ENCODE measurements around the gene TAPBP.
"Not testable (repeated sequence)": the region's sequence is repeated elsewhere in the genome, so short reads cannot be mapped to it uniquely, and the experiment has no call there.

Gene TAPBP

GRCh38 chr6:33313709-33314514 lies at the start of gene TAPBP:
TAPBP (minus strand) TSS chr6:33314078; CDS start chr6:33314041, 37 bp downstream.
- peak; percentile 75 to 78 for DNase-seq (ENCODE audit: low read depth in 2 of 2)

GRCh38 chr6:33363486-33363885 lies 49.6 kb upstream of the TAPBP start:
- DNase-seq (ENCODE audit: low read depth in 2 of 2): not testable (repeated sequence)

DNA sequence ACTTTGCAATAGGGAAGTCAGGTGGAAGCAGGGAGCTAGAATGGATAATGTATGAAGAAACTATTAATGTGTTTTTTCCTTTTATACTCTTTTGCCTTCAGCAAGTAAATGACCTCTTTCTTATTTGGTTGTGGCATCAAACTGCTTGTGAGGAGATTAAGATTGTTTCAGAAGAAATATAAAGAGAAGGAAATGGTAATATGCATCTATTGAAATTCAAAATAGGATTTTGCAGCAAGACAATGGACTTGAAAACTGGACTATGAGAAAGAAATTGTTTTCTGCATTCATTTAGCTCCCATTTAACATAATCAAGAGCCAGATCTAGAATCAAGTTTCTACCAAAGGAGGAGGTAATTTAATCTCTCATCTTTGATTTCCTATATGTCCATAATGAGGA lies 45.5 kb upstream of the TAPBP start:
- no peak for DNase-seq (ENCODE audit: low read depth in 2 of 2)

DNA sequence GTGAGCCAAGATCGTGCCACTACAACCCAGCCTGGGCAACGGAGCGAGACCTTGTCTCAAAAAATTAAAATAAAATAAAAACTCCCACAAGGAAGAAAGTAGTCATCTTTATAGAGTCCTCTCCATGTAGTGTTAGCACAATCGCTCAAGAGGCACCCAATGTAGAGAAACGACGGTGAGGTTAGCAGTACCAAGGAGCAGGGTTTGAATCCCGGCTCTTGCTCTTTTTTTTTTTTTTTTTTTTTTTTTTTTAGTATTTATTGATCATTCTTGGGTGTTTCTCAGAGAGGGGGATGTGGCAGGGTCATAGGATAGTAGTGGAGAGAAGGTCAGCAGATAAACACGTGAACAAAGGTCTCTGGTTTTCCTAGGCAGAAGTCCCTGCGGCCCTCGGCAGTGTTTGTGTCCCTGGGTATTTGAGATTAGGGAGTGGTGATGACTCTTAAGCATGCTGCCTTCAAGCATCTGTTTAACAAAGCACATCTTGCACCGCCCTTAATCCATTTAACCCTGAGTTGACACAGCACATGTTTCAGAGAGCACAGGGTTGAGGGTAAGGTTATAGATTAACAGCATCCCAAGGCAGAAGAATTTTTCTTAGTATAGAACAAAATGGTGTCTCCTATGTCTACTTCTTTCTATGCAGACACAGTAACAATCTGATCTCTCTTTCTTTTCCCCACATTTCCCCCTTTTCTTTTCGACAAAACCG lies 43.4 kb upstream of the TAPBP start:
- not testable (repeated sequence) for DNase-seq (ENCODE audit: low read depth in 2 of 2)

DNA sequence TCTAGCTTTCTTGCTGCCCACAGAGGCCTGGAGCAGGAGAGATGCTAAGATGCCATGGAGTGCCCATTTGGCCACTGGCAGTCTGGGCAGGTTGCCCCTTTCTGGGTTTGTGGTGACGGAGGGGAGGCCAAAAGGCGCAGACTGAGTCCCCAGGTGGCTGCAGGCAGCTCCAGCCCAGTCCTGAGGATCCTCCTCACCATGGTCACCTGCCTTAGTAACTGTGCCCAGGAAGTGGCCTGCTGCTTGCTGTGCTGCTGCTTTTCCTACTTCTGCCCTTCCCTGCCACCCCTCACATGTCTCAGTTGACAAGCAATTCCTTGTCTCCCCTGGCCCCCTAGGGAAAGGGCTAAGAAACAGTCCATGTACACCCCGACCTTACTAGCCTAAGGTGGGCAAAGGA lies 42.4 kb upstream of the TAPBP start:
- no peak for DNase-seq (ENCODE audit: low read depth in 2 of 2)

GRCh38 chr6:33355860-33356259 lies 42.0 kb upstream of the TAPBP start:
- DNase-seq (ENCODE audit: low read depth in 2 of 2): not testable (repeated sequence)

- DNase-seq (ENCODE audit: low read depth in 2 of 2): no peak
These were observed 33.9 kb upstream of the TAPBP start for GRCh38 chr6:33347816-33348215.

DNA sequence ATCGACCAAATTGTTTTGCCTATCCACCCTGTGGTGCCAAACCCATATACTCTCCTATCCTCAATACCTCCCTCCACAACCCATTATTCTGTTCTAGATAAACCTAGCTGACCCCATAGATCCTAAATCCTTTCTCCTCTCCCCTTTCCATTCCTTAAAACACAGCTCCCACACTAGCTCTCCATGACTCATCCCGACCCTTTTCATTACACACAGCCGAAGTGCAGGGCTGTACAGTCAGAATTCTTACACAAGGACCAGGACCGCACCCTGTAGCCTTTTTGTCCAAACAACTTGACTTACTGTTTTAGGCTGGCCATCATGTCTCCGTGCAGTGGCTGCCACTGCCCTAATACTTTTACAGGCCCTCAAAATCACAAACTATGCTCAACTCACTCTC lies 33.1 kb upstream of the TAPBP start:
- not testable (repeated sequence) for DNase-seq (ENCODE audit: low read depth in 2 of 2)

- DNase-seq (ENCODE audit: low read depth in 2 of 2): peak in 1 of 2 donors; percentile 38
These were observed 31.1 kb upstream of the TAPBP start for GRCh38 chr6:33344701-33345697.

GRCh38 chr6:33343953-33344611 lies 30.2 kb upstream of the TAPBP start:
- no peak for DNase-seq (ENCODE audit: low read depth in 2 of 2)

DNA sequence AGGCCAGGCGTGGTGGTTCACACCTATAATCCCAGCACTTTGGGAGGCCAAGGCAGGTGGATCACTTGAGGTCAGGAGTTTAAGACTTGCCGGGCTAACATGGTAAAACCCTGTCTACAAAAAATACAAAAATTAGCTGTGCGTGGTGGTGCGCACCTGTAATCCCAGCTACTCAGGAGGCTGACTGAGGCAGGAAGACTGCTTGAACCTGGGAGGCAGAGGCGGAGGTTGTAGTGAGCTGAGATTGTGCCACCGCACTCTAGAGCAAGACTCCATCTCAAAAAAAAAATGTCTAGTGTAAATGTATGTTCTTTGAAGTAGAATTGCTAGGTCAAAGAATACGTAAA lies 29.7 kb upstream of the TAPBP start:
- not testable (repeated sequence) for DNase-seq (ENCODE audit: low read depth in 2 of 2)

GRCh38 chr6:33339193-33339592 lies 25.3 kb upstream of the TAPBP start:
- no peak for DNase-seq (ENCODE audit: low read depth in 2 of 2)

DNA sequence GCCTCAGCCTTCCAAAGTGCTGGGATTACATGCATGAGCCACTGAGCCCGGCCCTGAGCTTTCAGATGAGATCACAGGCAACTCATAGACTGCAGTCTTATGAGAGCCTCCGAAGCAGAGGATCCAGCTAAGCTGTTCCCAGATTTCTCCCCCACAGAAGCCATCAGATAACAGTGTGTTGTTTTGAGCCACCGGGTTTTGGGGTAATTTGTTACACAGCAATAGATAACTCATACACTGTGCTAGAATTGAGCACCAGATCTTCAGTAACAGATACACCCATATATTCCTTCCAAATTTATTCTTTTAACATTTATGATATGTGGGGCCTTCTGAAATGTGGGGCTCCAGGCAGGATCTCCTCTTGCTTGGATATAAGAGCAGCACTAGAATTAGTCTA lies 22.6 kb upstream of the TAPBP start:
- no peak for DNase-seq (ENCODE audit: low read depth in 2 of 2)

GRCh38 chr6:33335916-33336315 lies 22.0 kb upstream of the TAPBP start:
- DNase-seq (ENCODE audit: low read depth in 2 of 2): no peak

GRCh38 chr6:33333666-33334065 lies 19.8 kb upstream of the TAPBP start:
- no peak for DNase-seq (ENCODE audit: low read depth in 2 of 2)

DNA sequence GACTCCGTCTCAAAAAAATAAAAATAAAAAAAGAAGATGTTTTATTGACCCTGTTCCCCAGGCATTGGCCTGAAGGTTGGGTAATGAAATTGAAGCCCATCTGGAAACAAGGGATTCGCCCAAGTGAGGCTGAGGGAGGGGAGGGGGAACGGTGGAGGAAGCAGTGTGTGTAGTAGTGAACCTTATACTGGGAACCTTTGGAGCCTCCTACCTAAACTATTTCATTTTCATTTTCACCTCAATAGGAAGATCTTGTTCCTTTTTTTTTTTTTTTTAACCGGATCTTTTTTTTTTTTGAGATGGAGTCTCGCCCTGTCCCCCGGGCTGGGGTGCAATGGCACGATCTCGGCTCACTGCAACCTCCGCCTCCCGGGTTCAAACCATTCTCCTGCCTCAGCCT lies 16.9 kb upstream of the TAPBP start:
- no peak for DNase-seq (ENCODE audit: low read depth in 2 of 2)

DNA sequence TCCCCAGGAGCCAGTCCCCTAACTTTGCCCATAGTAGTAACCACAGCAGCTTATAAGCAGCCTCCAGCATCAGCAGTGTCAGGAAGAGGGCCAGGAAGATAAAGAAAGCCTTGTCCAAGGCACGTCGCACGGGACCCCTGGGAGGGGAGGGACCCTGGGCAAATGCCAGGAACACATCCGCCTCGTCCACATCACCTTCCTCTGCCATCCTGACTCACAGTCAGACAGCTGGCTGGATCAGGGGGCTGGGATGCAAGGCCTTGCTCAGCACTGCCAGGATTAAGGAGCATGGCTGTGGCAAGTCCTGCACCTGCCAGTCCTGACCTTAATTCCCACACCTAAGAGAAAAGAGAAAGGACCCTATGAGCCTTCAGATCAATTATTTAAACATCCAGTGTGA lies 15.2 kb upstream of the TAPBP start:
- DNase-seq (ENCODE audit: low read depth in 2 of 2): no peak

- DNase-seq (ENCODE audit: low read depth in 2 of 2): no peak
These were observed 10.2 kb upstream of the TAPBP start for GRCh38 chr6:33324125-33324524.

DNA sequence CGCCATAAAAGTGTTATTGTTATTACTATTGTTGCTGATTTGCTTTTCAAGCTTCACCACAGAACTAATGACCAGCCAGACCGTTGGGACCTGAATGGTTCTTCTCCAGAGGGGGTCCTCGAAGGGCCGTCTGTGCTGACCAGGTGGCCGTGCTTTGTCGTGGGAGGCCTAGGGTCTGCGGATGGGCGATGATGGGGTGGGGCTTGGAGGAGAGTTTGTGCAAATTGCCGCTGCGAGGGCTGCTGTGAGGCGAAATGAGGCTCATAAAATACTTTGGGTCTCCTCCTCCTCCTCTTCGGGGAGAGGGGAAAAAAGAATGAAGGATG lies 9.7 kb upstream of the TAPBP start:
- DNase-seq (ENCODE audit: low read depth in 2 of 2): no peak

GRCh38 chr6:33321227-33321626 lies 7.3 kb upstream of the TAPBP start:
- DNase-seq (ENCODE audit: low read depth in 2 of 2): no peak

DNA sequence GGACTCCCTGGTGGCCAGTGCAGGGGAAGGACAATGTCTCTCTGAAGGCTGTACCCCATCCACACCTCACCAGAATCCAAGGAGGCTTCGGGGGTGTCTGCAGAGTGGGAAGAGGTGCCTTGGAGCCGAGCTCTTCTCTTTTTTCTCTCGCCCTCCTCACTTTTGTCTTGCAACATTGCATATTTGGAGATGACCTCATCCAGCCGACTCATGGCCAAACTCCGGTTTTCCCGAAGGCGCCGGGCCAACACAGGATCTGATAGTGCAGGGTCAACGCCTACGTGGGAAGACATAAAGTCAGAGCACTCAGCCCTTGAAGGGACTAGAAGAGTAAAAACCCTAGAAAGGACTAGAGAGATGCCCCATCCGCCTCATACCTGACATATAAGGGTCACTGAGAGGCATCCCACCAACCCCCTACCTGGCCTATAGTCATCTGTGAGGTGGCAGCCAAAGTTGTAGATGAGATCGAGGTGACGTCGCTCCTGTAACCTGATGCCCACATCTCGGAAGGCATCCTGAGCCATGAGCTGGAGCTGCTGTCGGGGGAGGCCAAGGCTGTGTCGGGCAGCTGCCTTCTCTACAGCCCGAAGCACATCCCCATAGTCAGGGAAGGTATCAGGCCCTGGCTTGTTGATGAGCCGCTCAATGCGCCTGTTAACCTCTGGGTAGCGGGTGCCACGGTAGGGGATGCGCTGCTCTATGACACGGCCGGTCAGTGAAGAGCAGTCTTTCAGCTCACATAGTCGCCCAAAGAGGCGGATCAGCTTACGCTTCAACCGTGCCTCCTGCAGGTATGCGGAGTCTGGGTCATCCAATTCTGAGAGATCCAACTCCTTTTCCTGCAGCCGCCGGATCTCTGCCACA lies 6.7 kb upstream of the TAPBP start:
- DNase-seq (ENCODE audit: low read depth in 2 of 2): no peak

Measured in stimulated activated CD8-positive, alpha-beta memory T cell treated with anti-CD3 and anti-CD28 coated beads, Interleukin-2, amount 100 ng/mL, for 48 hours (primary cell).